CD4-positive, alpha-beta T cell treated with Interleukin-15 for 4 hours (primary cell): ENCODE measurements around the gene CR1L.
"Not testable (repeated sequence)": the region's sequence is repeated elsewhere in the genome, so short reads cannot be mapped to it uniquely, and the experiment has no call there.

Experiments used
- DNase-seq: peaks from one replicate; pipeline ENCODE4 v3.0.0-alpha.2; 2020; ENCODE audit warnings: low spot score

CR1L gene

GRCh38 chr1:207682872-207683434, 38.0 kb downstream of the CR1L start:
- DNase-seq, result not testable (repeated sequence)

GRCh38 chr1:207690551-207690950, 45.6 kb downstream of the CR1L start:
- DNase-seq, result not testable (repeated sequence)

- no peak for DNase-seq
Observed at GRCh38 chr1:207691010-207691409, 46.1 kb downstream of the CR1L start.

GRCh38 chr1:207691841-207692240, 46.9 kb downstream of the CR1L start:
- DNase-seq, result no peak

- DNase-seq, result not testable (repeated sequence)
Observed at GRCh38 chr1:207692291-207692690, 47.4 kb downstream of the CR1L start.

GRCh38 chr1:207695891-207696290, 51.0 kb downstream of the CR1L start:
- DNase-seq, result no peak

GRCh38 chr1:207698822-207699483, 54.0 kb downstream of the CR1L start:
- no peak for DNase-seq

- DNase-seq, result no peak
Observed at GRCh38 chr1:207702317-207702716, 57.4 kb downstream of the CR1L start.

GRCh38 chr1:207703712-207704111, 58.8 kb downstream of the CR1L start:
- no peak for DNase-seq

- DNase-seq, result not testable (repeated sequence)
Observed at GRCh38 chr1:207708004-207708403, 63.1 kb downstream of the CR1L start.

GRCh38 chr1:207711285-207711684, 66.4 kb downstream of the CR1L start:
- no peak for DNase-seq

GRCh38 chr1:207712701-207713100, 67.8 kb downstream of the CR1L start:
- not testable (repeated sequence) for DNase-seq

- DNase-seq, result no peak
Observed at GRCh38 chr1:207713529-207713928, 68.6 kb downstream of the CR1L start.

GRCh38 chr1:207719234-207719633, 74.3 kb downstream of the CR1L start:
- DNase-seq, result no peak

GRCh38 chr1:207728200-207728858, 83.4 kb downstream of the CR1L start:
- DNase-seq, result not testable (repeated sequence)

- not testable (repeated sequence) for DNase-seq
Observed at GRCh38 chr1:207737503-207738157, 92.7 kb downstream of the CR1L start.

GRCh38 chr1:207738158-207738659, 93.3 kb downstream of the CR1L start:
- DNase-seq, result not testable (repeated sequence)

- DNase-seq, result no peak
Observed at GRCh38 chr1:207740207-207740606, 95.3 kb downstream of the CR1L start.

GRCh38 chr1:207742850-207743555, 98.1 kb downstream of the CR1L start:
- DNase-seq, result no peak

- no peak for DNase-seq
Observed at GRCh38 chr1:207744000-207744534, 99.1 kb downstream of the CR1L start.

GRCh38 chr1:207745285-207745684, 100.4 kb downstream of the CR1L start:
- DNase-seq, result no peak
